Loucy (cell line): Measurements from ENCODE around the gene TRIM33.

Experiments used
- H2AFZ ChIP-seq: fragments of 200-600 bp; sonication (generic); 2 replicates; pipeline ENCODE4 v1.6.0; 2016; ENCODE audit warnings: antibody characterized with exemption, mild to moderate bottlenecking, low read length, moderate library complexity
- H3F3A ChIP-seq: fragments of 200-600 bp; 2 replicates; pipeline ENCODE4 v1.6.0; 2016; ENCODE audit warnings: antibody characterized with exemption, low read depth, mild to moderate bottlenecking
- H3K27me3 ChIP-seq: fragments of 200-600 bp; sonication (generic); 2 replicates; pipeline ENCODE4 v1.6.1; 2014; ENCODE audit warnings: low read length, mild to moderate bottlenecking; ENCODE audit not compliant: insufficient read depth, poor library complexity, severe bottlenecking
- H3K36me3 ChIP-seq: fragments of 200-600 bp; sonication (generic); 2 replicates; pipeline ENCODE4 v1.6.1; 2016; ENCODE audit warnings: low read length; ENCODE audit not compliant: insufficient read depth
- H3K4me1 ChIP-seq: fragments of 200-600 bp; sonication (generic); 2 replicates; pipeline ENCODE4 v1.5.1; 2014; ENCODE audit warnings: low read length, mild to moderate bottlenecking; ENCODE audit not compliant: insufficient read depth, poor library complexity, severe bottlenecking
- H3K4me2 ChIP-seq: fragments of 200-600 bp; sonication (generic); 2 replicates; pipeline ENCODE4 v1.6.0; 2014; ENCODE audit warnings: antibody characterized with exemption, low read length, low read depth, mild to moderate bottlenecking; ENCODE audit not compliant: poor library complexity, severe bottlenecking
- H3K4me3 ChIP-seq: fragments of 200-600 bp; sonication (generic); 2 replicates; pipeline ENCODE4 v1.5.1; 2014; ENCODE audit warnings: low read length, mild to moderate bottlenecking, mixed read lengths; ENCODE audit not compliant: poor library complexity, severe bottlenecking
- H3K79me2 ChIP-seq: fragments of 200-600 bp; sonication (generic); 2 replicates; pipeline ENCODE4 v1.6.1; 2014; ENCODE audit warnings: low read length; ENCODE audit not compliant: insufficient read depth
- H3K9ac ChIP-seq: fragments of 200-600 bp; sonication (generic); 2 replicates; pipeline ENCODE4 v1.6.0; 2014; ENCODE audit warnings: mild to moderate bottlenecking, low read depth, low read length, moderate library complexity; ENCODE audit not compliant: poor library complexity, severe bottlenecking
- H3K9me2 ChIP-seq: fragments of 200-600 bp; sonication (generic); replicated peaks from 2 replicates; pipeline ENCODE4 v1.6.1; 2016; ENCODE audit warnings: low read depth, low read length, mixed read lengths
- H3K9me3 ChIP-seq: fragments of 200-600 bp; sonication (generic); 2 replicates; pipeline ENCODE4 v1.6.1; 2014; ENCODE audit warnings: mild to moderate bottlenecking, antibody characterized with exemption, low read length, low read depth; ENCODE audit not compliant: insufficient read depth
- H4K20me1 ChIP-seq: fragments of 200-600 bp; sonication (generic); 2 replicates; pipeline ENCODE4 v1.6.0; 2014; ENCODE audit warnings: antibody characterized with exemption, low read length, mild to moderate bottlenecking; ENCODE audit not compliant: insufficient read depth, poor library complexity, severe bottlenecking
- EZH2phosphoT487 ChIP-seq: fragments of 200-600 bp; IDR thresholded peaks from 2 replicates; pipeline ENCODE4 v1.6.1; 2018; ENCODE audit warnings: antibody characterized with exemption, mild to moderate bottlenecking, moderate library complexity, borderline replicate concordance
- TF ChIP-seq, protein P1 (sequence below): fragments of 200-600 bp; sonication (generic); conservative IDR thresholded peaks from 2 replicates; pipeline ENCODE4 v1.5.1; 2014; ENCODE audit warnings: mild to moderate bottlenecking, antibody characterized with exemption, low read length

TRIM33 gene

DNA sequence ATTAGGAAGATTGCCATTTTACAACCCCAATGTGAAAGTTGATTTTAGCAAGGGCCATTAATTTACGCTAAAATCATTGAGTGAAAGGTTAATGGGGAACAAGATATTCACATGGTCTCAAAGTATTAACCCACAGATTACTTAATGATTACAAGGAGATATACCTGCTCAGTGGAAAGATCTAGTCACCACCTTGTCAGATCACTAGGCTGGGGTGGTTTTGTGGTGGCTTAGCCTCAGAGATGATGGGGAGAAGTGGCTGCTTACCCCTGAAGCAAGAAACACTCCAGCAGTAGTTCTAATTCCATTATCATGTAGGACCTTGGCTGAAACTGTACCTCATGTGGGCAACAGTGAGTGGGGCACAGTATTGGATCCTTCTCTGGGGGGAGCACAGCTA, 20.1 kb upstream of the TRIM33 start:
- Histone ChIP-seq H3K4me1 (no peaks in the 10 kb centered on the region), H3K27me3 (no peaks in the 10 kb centered on the region), H3K79me2 (no peaks in the 10 kb centered on the region), H3K9me2 (no peaks in the 10 kb centered on the region), H4K20me1 (no peaks in the 10 kb centered on the region), H3K4me3 (no peak overlapping the region), H3K4me2 (no peak overlapping the region), H3F3A (no peaks in the 10 kb centered on the region), H3K9ac (no peak overlapping the region), H3K9me3 (no peaks in the 10 kb centered on the region), H2AFZ (no peak overlapping the region), H3K36me3 (no peaks in the 10 kb centered on the region)
- TF ChIP-seq, protein P1, sequence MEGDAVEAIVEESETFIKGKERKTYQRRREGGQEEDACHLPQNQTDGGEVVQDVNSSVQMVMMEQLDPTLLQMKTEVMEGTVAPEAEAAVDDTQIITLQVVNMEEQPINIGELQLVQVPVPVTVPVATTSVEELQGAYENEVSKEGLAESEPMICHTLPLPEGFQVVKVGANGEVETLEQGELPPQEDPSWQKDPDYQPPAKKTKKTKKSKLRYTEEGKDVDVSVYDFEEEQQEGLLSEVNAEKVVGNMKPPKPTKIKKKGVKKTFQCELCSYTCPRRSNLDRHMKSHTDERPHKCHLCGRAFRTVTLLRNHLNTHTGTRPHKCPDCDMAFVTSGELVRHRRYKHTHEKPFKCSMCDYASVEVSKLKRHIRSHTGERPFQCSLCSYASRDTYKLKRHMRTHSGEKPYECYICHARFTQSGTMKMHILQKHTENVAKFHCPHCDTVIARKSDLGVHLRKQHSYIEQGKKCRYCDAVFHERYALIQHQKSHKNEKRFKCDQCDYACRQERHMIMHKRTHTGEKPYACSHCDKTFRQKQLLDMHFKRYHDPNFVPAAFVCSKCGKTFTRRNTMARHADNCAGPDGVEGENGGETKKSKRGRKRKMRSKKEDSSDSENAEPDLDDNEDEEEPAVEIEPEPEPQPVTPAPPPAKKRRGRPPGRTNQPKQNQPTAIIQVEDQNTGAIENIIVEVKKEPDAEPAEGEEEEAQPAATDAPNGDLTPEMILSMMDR: no peak
- no peak for TF ChIP-seq EZH2phosphoT487

DNA sequence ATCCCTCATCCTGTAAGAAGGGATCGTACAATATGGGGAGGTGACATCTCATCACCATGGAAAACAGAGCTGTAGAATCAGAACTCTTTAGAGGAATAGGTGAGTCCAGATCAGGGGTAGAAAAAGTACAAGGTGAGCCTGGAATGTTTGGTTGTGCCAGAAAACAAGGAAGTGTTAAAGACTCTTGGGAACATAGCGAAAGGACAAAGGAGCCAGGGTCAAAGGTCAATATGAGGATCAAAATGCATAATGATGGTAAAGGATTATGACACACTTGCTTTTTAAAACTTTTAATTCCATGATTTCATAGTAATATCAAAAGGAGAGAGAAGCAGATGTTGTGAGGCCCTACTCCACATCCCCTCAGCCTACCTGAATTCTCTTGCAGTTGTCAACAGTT, 19.2 kb upstream of the TRIM33 start:
- no peaks in the 10 kb centered on the region for H3F3A ChIP-seq
- no peak overlapping the region for H3K9ac ChIP-seq
- H4K20me1 ChIP-seq: no peaks in the 10 kb centered on the region
- no peak overlapping the region for H3K4me2 ChIP-seq
- H3K27me3 ChIP-seq: no peaks in the 10 kb centered on the region
- H2AFZ ChIP-seq: no peak overlapping the region
- H3K4me3 ChIP-seq: no peak overlapping the region
- H3K4me1 ChIP-seq: no peaks in the 10 kb centered on the region
- H3K79me2 ChIP-seq: no peaks in the 10 kb centered on the region
- no peaks in the 10 kb centered on the region for H3K9me2 ChIP-seq
- H3K36me3 ChIP-seq: no peaks in the 10 kb centered on the region
- H3K9me3 ChIP-seq: no peaks in the 10 kb centered on the region
- TF ChIP-seq, protein P1: no peak
- TF ChIP-seq EZH2phosphoT487: no peak

DNA sequence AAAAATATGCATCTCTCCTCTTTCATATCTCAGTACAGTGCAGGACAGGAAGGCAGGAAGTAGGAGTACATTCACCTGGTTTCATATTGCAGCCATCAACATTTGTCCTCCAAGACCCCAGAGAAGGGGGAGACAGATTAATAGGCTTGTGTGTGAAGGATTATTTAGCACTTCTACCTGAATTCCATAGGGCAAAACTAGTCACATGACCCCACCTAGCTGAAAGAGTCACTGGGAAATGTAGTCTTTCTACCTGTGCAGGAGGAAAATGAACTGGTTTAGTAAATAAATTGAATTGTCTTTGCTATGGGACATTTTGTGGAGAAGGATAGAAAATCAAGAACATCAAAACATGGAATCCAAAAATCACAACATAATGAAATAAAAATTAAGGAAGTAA, 13.9 kb upstream of the TRIM33 start:
- Histone ChIP-seq H3K9me2 (no peaks in the 10 kb centered on the region), H3K9ac (no peak overlapping the region), H3K9me3 (no peaks in the 10 kb centered on the region), H4K20me1 (no peaks in the 10 kb centered on the region), H3K79me2 (no peaks in the 10 kb centered on the region), H3K27me3 (no peaks in the 10 kb centered on the region), H3K36me3 (no peaks in the 10 kb centered on the region), H2AFZ (0 out of 2 replicates have a peak overlapping the region, but pooled peaks have one; percentile 55), H3K4me2 (no peak overlapping the region), H3K4me1 (peaks cover 3% of the 10 kb centered on the region), H3K4me3 (no peak overlapping the region), H3F3A (no peaks in the 10 kb centered on the region)
- TF ChIP-seq EZH2phosphoT487: no peak
- TF ChIP-seq, protein P1: no peak

DNA sequence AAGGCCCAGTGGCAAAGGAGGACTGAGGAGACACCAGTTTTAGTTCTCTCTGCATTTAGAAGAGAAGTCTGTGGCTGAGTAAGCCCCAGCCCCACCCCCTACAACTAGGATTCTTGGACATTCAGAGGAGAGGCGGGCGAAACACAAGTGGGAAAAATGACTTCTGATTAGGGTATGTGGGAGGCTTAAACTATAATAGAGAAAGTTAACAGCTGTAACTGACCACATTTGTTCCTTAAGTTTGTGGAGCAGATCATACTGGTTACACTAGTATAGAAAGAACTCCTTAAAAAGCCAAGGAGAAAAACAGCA, 11.2 kb upstream of the TRIM33 start:
- no peaks in the 10 kb centered on the region for H4K20me1 ChIP-seq
- no peak overlapping the region for H3K4me2 ChIP-seq
- H3K9me3 ChIP-seq: no peaks in the 10 kb centered on the region
- H3K36me3 ChIP-seq: no peaks in the 10 kb centered on the region
- no peak overlapping the region for H3K4me3 ChIP-seq
- H2AFZ ChIP-seq: no peak overlapping the region
- no peak overlapping the region for H3K9ac ChIP-seq
- H3K4me1 ChIP-seq: peaks cover 3% of the 10 kb centered on the region
- H3F3A ChIP-seq: no peaks in the 10 kb centered on the region
- H3K79me2 ChIP-seq: no peaks in the 10 kb centered on the region
- H3K9me2 ChIP-seq: no peaks in the 10 kb centered on the region
- TF ChIP-seq, protein P1: no peak
- no peak for TF ChIP-seq EZH2phosphoT487
- H3K27me3 ChIP-seq: no peaks in the 10 kb centered on the region
